ENCODE results near the gene CUL5.

DNA sequence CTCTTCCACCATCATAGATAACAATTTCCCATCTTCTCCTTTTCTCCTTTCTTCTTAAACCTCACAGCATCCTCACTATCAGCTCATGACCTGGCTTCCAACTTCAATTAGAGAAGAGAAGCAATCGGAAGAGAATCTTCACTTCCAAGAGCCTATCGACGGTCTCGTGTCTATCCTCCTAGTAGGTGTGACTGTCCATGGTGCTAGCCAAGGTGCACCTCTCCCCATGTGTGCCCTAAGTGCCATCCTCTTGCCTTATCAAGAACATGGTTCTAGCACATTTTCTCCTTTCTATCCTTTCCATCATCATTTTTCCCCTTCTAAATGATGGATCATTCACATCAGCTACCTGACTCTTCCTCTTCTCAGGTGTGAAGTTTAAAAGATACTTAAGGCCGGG lies 5.1 kb upstream of the CUL5 start:
- TF ChIP-seq RNF2 (IDR thresholded peaks at IDR 0.05; ENCODE audit: borderline replicate concordance, low read depth, low read length, missing control alignments, poor library complexity, severe bottlenecking) (no peak), SIRT6 (IDR thresholded peaks at IDR 0.05; ENCODE audit: low read length) (no peak), CBX5 (IDR thresholded peaks at IDR 0.05; ENCODE audit: low read depth, low read length) (no peak), CHD1 (IDR thresholded peaks at IDR 0.05; ENCODE audit: low read depth, low read length) (no peak), NRF1 (IDR thresholded peaks at IDR 0.05; ENCODE audit: low read depth, low read length) (no peak), CREB1 (IDR thresholded peaks at IDR 0.05) (no peak)
- TF ChIP-seq, protein P1, sequence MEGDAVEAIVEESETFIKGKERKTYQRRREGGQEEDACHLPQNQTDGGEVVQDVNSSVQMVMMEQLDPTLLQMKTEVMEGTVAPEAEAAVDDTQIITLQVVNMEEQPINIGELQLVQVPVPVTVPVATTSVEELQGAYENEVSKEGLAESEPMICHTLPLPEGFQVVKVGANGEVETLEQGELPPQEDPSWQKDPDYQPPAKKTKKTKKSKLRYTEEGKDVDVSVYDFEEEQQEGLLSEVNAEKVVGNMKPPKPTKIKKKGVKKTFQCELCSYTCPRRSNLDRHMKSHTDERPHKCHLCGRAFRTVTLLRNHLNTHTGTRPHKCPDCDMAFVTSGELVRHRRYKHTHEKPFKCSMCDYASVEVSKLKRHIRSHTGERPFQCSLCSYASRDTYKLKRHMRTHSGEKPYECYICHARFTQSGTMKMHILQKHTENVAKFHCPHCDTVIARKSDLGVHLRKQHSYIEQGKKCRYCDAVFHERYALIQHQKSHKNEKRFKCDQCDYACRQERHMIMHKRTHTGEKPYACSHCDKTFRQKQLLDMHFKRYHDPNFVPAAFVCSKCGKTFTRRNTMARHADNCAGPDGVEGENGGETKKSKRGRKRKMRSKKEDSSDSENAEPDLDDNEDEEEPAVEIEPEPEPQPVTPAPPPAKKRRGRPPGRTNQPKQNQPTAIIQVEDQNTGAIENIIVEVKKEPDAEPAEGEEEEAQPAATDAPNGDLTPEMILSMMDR (IDR thresholded peaks at IDR 0.05; ENCODE audit: control extremely low read depth in 1 of 3, insufficient read depth in 1 of 3, low read depth in 1 of 3, low read length in 3 of 3), result no peak
- TF ChIP-seq, protein P2, sequence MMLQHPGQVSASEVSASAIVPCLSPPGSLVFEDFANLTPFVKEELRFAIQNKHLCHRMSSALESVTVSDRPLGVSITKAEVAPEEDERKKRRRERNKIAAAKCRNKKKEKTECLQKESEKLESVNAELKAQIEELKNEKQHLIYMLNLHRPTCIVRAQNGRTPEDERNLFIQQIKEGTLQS (IDR thresholded peaks at IDR 0.05; ENCODE audit: insufficient read depth, low read depth, low read length), result no peak
- TF ChIP-seq, protein P3, sequence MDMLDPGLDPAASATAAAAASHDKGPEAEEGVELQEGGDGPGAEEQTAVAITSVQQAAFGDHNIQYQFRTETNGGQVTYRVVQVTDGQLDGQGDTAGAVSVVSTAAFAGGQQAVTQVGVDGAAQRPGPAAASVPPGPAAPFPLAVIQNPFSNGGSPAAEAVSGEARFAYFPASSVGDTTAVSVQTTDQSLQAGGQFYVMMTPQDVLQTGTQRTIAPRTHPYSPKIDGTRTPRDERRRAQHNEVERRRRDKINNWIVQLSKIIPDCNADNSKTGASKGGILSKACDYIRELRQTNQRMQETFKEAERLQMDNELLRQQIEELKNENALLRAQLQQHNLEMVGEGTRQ (IDR thresholded peaks at IDR 0.05; ENCODE audit: low read length), result no peak
